ENCODE measurements around the gene DLEC1. TPM values are rescaled to one million over a fixed set of nuclear protein-coding genes. Genes with fewer than 3 reads are reported as not detected.

The DLEC1 gene, protein sequence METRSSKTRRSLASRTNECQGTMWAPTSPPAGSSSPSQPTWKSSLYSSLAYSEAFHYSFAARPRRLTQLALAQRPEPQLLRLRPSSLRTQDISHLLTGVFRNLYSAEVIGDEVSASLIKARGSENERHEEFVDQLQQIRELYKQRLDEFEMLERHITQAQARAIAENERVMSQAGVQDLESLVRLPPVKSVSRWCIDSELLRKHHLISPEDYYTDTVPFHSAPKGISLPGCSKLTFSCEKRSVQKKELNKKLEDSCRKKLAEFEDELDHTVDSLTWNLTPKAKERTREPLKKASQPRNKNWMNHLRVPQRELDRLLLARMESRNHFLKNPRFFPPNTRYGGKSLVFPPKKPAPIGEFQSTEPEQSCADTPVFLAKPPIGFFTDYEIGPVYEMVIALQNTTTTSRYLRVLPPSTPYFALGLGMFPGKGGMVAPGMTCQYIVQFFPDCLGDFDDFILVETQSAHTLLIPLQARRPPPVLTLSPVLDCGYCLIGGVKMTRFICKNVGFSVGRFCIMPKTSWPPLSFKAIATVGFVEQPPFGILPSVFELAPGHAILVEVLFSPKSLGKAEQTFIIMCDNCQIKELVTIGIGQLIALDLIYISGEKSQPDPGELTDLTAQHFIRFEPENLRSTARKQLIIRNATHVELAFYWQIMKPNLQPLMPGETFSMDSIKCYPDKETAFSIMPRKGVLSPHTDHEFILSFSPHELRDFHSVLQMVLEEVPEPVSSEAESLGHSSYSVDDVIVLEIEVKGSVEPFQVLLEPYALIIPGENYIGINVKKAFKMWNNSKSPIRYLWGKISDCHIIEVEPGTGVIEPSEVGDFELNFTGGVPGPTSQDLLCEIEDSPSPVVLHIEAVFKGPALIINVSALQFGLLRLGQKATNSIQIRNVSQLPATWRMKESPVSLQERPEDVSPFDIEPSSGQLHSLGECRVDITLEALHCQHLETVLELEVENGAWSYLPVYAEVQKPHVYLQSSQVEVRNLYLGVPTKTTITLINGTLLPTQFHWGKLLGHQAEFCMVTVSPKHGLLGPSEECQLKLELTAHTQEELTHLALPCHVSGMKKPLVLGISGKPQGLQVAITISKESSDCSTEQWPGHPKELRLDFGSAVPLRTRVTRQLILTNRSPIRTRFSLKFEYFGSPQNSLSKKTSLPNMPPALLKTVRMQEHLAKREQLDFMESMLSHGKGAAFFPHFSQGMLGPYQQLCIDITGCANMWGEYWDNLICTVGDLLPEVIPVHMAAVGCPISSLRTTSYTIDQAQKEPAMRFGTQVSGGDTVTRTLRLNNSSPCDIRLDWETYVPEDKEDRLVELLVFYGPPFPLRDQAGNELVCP (N-terminal part only)
- 10 to 100 TPM in 1 of 4 donors, 1 to 10 TPM in 3; 3.7 to 96.0 (median 7.1) TPM for total RNA-seq

DNA sequence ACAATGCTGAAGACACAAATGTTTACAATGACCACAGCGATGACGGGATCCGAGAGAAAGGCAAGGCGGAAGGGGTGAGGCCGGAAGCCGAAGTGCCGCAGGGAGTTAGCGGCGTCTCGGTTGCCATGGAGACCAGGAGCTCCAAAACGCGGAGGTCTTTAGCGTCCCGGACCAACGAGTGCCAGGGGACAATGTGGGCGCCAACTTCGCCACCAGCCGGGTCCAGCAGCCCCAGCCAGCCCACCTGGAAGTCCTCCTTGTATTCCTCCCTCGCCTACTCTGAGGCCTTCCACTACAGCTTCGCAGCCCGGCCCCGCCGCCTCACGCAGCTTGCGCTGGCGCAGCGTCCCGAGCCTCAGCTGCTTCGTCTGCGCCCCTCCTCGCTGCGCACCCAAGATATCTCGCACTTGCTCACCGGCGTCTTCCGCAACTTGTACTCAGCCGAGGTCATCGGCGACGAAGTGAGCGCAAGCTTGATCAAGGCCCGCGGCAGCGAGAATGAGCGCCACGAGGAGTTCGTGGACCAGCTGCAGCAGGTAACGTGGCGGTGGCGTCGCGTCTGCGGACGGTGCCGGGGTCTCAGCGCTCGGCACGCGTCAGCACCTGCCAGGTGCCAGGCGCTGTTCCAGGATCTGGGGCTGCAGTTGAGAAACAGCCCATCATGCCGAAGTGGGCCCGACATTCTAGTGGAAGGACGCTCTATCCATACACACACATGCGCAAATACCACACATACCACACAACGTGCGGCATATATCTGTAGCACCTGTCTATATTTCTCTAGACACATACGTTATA lies at the start of gene DLEC1:
TSS of gene DLEC1 (plus strand) at position 108 of the 798 bp plus-strand sequence. CDS start at position 126, 18 bp downstream.
- H3K27ac ChIP-seq: peak within 1 kb of the TSS in 2 of 4 donors; percentile 21 to 41
- 4% methylated on average over 47 to 54 of the region's 67 CpGs for WGBS, 2 donors

DNA sequence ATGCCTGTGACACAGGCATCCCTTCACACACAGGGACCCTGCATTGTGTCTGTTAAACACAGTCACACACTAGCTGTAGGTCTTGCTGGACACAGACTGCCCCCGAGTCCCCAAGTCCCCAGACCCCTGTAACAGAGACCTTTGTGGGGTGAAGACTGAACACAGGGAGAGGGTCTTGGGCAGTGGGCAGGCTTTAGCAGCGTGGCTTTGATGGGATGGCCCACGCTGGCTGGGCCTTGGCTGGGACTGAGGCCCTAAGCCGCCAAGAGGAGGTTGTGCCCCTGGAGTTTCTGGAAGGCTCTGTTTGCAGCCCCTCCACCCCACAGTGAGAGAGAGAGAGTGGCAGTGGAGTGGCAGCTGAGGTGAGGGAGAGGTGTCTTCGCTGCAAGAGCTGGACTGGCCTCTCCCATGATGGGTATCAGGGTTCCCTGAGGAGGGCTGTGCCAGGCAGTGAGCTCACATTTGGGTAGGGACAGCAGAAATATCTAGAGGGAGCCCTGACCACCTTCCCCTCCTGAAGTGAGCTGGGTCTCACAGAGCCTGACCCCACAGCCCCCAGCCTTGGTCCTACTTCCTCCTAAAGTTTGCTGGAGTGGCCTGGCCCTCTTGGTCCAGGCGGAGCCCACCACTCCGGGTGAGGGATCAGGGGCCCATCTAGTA lies 49.1 kb upstream of the DLEC1 start:
- no peak for TF ChIP-seq POLR2A (IDR thresholded peaks at IDR 0.05)
- TF ChIP-seq, protein P1, sequence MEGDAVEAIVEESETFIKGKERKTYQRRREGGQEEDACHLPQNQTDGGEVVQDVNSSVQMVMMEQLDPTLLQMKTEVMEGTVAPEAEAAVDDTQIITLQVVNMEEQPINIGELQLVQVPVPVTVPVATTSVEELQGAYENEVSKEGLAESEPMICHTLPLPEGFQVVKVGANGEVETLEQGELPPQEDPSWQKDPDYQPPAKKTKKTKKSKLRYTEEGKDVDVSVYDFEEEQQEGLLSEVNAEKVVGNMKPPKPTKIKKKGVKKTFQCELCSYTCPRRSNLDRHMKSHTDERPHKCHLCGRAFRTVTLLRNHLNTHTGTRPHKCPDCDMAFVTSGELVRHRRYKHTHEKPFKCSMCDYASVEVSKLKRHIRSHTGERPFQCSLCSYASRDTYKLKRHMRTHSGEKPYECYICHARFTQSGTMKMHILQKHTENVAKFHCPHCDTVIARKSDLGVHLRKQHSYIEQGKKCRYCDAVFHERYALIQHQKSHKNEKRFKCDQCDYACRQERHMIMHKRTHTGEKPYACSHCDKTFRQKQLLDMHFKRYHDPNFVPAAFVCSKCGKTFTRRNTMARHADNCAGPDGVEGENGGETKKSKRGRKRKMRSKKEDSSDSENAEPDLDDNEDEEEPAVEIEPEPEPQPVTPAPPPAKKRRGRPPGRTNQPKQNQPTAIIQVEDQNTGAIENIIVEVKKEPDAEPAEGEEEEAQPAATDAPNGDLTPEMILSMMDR (IDR thresholded peaks at IDR 0.05): no peak
- TF ChIP-seq EP300 (IDR thresholded peaks at IDR 0.05): no peak
- no peaks in the 10 kb centered on the region for H3K27me3 ChIP-seq
- no peak overlapping the region for H3K4me3 ChIP-seq
- no peak for DNase-seq (ENCODE audit: low spot score in 2 of 2)
- peaks cover 0 to 8% (median 0%) of the 10 kb centered on the region in 3 donors for H3K36me3 ChIP-seq
- peak overlapping the region in 1 of 4 donors; percentile 88 for H3K27ac ChIP-seq
- H3K9me3 ChIP-seq: no peaks in the 10 kb centered on the region
- peaks cover 0 to 17% (median 8%) of the 10 kb centered on the region in 4 donors for H3K4me1 ChIP-seq
- 86 to 91% methylated on average over 6 to 7 of the region's 7 CpGs for WGBS, 2 donors

More for the DNA sequence above, at the start of gene DLEC1:
- peak in 1 of 2 donors; percentile 3 for TF ChIP-seq EP300 (IDR thresholded peaks at IDR 0.05)
- TF ChIP-seq, protein P1 (IDR thresholded peaks at IDR 0.05): no peak
- Histone ChIP-seq H3K4me3 (peak within 1 kb of the TSS; percentile 39 to 64 (median 46)), H3K36me3 (no peaks in the 10 kb centered on the region), H3K27me3 (no peaks in the 10 kb centered on the region), H3K9me3 (no peaks in the 10 kb centered on the region), H3K4me1 (peaks cover 0 to 20% (median 6%) of the 10 kb centered on the region in 4 donors)
- DNase-seq (ENCODE audit: low spot score in 2 of 2): peak in 1 of 2 donors; percentile 53

DNA sequence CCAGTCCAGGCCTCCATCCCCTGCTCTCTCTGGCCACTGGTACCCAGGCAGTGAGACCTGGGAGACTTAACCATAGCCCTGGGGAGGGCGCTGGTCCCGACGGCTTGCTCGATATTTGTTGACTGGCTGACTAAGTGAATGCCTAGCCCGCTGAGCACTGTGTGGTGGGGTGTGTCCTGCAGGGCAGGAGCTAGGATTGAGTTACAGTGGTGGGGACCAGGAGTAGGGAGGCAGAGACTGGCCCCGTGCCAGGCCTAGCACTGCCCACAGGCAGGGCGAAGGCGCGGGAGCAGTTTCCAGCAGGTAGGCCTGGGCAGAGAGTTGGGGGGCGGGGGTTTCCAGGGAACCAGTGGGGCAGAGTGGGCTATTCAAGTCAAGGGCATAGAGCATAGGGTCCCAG lies 48.5 kb upstream of the DLEC1 start, which contains the start of gene VILL:
TSS of gene VILL (plus strand) at position 260 of the 400 bp plus-strand sequence. CDS start 2,887 bp downstream, outside the sequence.
- peak within 1 kb of the TSS in 1 of 4 donors; percentile 88 for H3K27ac ChIP-seq
- peaks cover 0 to 3% (median 0%) of the 10 kb centered on the region in 3 donors for H3K36me3 ChIP-seq
- no peaks in the 10 kb centered on the region for H3K27me3 ChIP-seq
- TF ChIP-seq POLR2A (IDR thresholded peaks at IDR 0.05): no peak
- H3K9me3 ChIP-seq: no peaks in the 10 kb centered on the region
- WGBS, 2 donors: 78 to 86% methylated on average over 6 to 10 of the region's 10 CpGs
- H3K4me1 ChIP-seq: peaks cover 0 to 23% (median 11%) of the 10 kb centered on the region in 4 donors
- DNase-seq (ENCODE audit: low spot score in 2 of 2): peak in 1 of 2 donors; percentile 11
- H3K4me3 ChIP-seq: no peak within 1 kb of the TSS

- Histone ChIP-seq H3K4me1 (peaks cover 0 to 26% (median 12%) of the 10 kb centered on the region in 4 donors), H3K27me3 (no peaks in the 10 kb centered on the region), H3K4me3 (no peak overlapping the region), H3K36me3 (no peaks in the 10 kb centered on the region), H3K27ac (peak overlapping the region in 1 of 4 donors; percentile 88), H3K9me3 (no peaks in the 10 kb centered on the region)
- TF ChIP-seq, protein P1 (IDR thresholded peaks at IDR 0.05): no peak
- TF ChIP-seq EP300 (IDR thresholded peaks at IDR 0.05) (no peak), POLR2A (IDR thresholded peaks at IDR 0.05) (no peak)
- no peak for DNase-seq (ENCODE audit: low spot score in 2 of 2)
- 39 to 42% methylated on average over 6 of the region's 6 CpGs for WGBS, 2 donors
Observed at GRCh38 chr3:37991109-37991508, 47.9 kb upstream of the DLEC1 start.

All from tibial nerve (tissue), 4 donors.